Measurements from ENCODE around the gene RABGAP1L. TPM values are rescaled to one million over a fixed set of nuclear protein-coding genes. Genes with fewer than 3 reads are reported as not detected.

RABGAP1L gene
- total and polyA plus RNA-seq, 2 of the 4 experiments (the other 2 are of a cell fraction) = 7.9 to 26.7 TPM

DNA sequence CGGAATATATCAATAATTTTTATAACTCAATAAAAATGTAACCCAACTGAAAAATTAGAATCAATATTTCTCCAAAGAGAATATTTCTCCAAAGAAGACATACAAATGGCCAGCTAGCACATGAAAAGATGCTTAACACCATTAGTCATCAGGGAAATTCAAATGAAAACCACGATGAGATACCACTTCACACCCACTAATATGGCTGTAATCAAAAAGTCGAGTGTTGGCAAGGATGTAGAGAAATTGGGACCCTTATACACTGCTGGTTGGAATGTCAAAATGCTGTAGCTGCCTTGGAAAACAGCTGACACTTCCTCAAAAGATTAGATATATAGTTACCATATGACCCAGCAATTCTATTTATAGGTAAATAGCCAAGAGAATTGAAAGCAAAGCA is 421.5 kb downstream of the RABGAP1L start:
- Histone ChIP-seq H2BK20ac (ENCODE audit: low read depth, low read length) (no peak overlapping the region), H2BK5ac (ENCODE audit: low read depth, low read length, poor library complexity, severe bottlenecking) (no peak overlapping the region), H3K27ac (ENCODE audit: insufficient read depth, low read length) (no peak overlapping the region), H4K8ac (ENCODE audit: low read depth in 2 of 2, low read length in 2 of 2) (no peak overlapping the region), H3K56ac (ENCODE audit: extremely low read depth, insufficient read depth, low read length) (no peak overlapping the region), H3K18ac (ENCODE audit: low read depth, low read length) (no peak overlapping the region), H2AK9ac (replicated peaks; ENCODE audit: low read depth, low read length, poor library complexity) (no peak overlapping the region), H3K4me3 (ENCODE audit: insufficient read depth, low read depth, low read length) (no peak overlapping the region), H3K14ac (replicated peaks; ENCODE audit: low read depth, low read length) (no peak overlapping the region), H4K5ac (ENCODE audit: low read depth, low read length) (no peak overlapping the region), H3K23ac (ENCODE audit: low read depth, low read length) (no peak overlapping the region), H3K36me3 (ENCODE audit: control insufficient read depth, insufficient read depth, low read length) (no peaks in the 10 kb centered on the region), H3K27me3 (ENCODE audit: control insufficient read depth, insufficient read depth, low read length) (no peaks in the 10 kb centered on the region), H2AK5ac (ENCODE audit: low read depth, low read length) (no peak overlapping the region), H4K91ac (ENCODE audit: insufficient read depth, low read depth, low read length) (no peak overlapping the region), H3K79me1 (ENCODE audit: low read depth in 1 of 2, low read length in 2 of 2) (no peaks in the 10 kb centered on the region; a peak in 1 of 4 replicates), H4K20me1 (ENCODE audit: insufficient read depth, low read length) (no peaks in the 10 kb centered on the region), H2AFZ (replicated peaks; ENCODE audit: low read length, poor library complexity) (no peak overlapping the region), H3K4me1 (ENCODE audit: control insufficient read depth, insufficient read depth, low read length) (no peaks in the 10 kb centered on the region), H3K4me2 (ENCODE audit: low read depth, low read length) (no peak overlapping the region), H3K9me1 (ENCODE audit: insufficient read depth, low read length) (no peaks in the 10 kb centered on the region), H3K4ac (ENCODE audit: low read depth, low read length) (no peak overlapping the region), H3K9me3 (ENCODE audit: control insufficient read depth, insufficient read depth, low read length) (no peaks in the 10 kb centered on the region), H3K9ac (ENCODE audit: low read depth, low read length) (no peak overlapping the region), H2BK120ac (ENCODE audit: low read depth, low read length) (no peak overlapping the region), H2BK15ac (ENCODE audit: low read depth, low read length) (no peak overlapping the region)
- no CpG with 5 or more reads among the region's 3 CpGs for WGBS, 2 experiments (ENCODE audit: extremely low coverage in 2 of 2, insufficient read length in 1 of 2)
- ATAC-seq (ENCODE audit: low read depth) = no peak
- BruUV-seq (replicated peaks) = no TSS peak
- in situ Hi-C loops (cut with MboI; ENCODE audit: low sequenced_read_pairs) (no loop called here), dilution Hi-C loops (cut with HindIII; ENCODE audit: low sequenced_read_pairs, unreplicated experiment) (no loop called here), intact Hi-C loops (cut with micrococcal nuclease) (no loop called here)
- DNase-seq = no peak
- TF ChIP-seq MAFK (IDR thresholded peaks at IDR 0.05; ENCODE audit: low read depth, low read length) (no peak), BHLHE40 (IDR thresholded peaks at IDR 0.05; ENCODE audit: low read depth, low read length) (no peak), CHD1 (IDR thresholded peaks at IDR 0.05; ENCODE audit: low read depth, low read length) (no peak), NFE2L2 (IDR thresholded peaks at IDR 0.05; ENCODE audit: low read depth, low read length) (no peak), SMC3 (IDR thresholded peaks at IDR 0.05; ENCODE audit: low read depth, low read length) (no peak), RCOR1 (IDR thresholded peaks at IDR 0.05; ENCODE audit: insufficient replicate concordance, low read length) (no peak), MAZ (IDR thresholded peaks at IDR 0.05; ENCODE audit: borderline replicate concordance, low read depth, low read length) (no peak), CEBPB (IDR thresholded peaks at IDR 0.05; ENCODE audit: low read depth, low read length) (no peak), MXI1 (IDR thresholded peaks at IDR 0.05; ENCODE audit: borderline replicate concordance, low read depth, low read length) (no peak), FOS (IDR thresholded peaks at IDR 0.05; ENCODE audit: low read depth, low read length) (no peak), RAD21 (IDR thresholded peaks at IDR 0.05; ENCODE audit: low read length) (no peak), POLR2A (IDR thresholded peaks at IDR 0.05; ENCODE audit: low read depth, low read length) (no peak)
- TF ChIP-seq, protein P1, sequence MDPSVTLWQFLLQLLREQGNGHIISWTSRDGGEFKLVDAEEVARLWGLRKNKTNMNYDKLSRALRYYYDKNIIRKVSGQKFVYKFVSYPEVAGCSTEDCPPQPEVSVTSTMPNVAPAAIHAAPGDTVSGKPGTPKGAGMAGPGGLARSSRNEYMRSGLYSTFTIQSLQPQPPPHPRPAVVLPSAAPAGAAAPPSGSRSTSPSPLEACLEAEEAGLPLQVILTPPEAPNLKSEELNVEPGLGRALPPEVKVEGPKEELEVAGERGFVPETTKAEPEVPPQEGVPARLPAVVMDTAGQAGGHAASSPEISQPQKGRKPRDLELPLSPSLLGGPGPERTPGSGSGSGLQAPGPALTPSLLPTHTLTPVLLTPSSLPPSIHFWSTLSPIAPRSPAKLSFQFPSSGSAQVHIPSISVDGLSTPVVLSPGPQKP (IDR thresholded peaks at IDR 0.05; ENCODE audit: borderline replicate concordance, low read depth, low read length) = no peak
- TF ChIP-seq, protein P2, sequence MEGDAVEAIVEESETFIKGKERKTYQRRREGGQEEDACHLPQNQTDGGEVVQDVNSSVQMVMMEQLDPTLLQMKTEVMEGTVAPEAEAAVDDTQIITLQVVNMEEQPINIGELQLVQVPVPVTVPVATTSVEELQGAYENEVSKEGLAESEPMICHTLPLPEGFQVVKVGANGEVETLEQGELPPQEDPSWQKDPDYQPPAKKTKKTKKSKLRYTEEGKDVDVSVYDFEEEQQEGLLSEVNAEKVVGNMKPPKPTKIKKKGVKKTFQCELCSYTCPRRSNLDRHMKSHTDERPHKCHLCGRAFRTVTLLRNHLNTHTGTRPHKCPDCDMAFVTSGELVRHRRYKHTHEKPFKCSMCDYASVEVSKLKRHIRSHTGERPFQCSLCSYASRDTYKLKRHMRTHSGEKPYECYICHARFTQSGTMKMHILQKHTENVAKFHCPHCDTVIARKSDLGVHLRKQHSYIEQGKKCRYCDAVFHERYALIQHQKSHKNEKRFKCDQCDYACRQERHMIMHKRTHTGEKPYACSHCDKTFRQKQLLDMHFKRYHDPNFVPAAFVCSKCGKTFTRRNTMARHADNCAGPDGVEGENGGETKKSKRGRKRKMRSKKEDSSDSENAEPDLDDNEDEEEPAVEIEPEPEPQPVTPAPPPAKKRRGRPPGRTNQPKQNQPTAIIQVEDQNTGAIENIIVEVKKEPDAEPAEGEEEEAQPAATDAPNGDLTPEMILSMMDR (conservative IDR thresholded peaks at IDR 0.05; ENCODE audit: low read depth, low read length) = no peak
- TF ChIP-seq, protein P3, sequence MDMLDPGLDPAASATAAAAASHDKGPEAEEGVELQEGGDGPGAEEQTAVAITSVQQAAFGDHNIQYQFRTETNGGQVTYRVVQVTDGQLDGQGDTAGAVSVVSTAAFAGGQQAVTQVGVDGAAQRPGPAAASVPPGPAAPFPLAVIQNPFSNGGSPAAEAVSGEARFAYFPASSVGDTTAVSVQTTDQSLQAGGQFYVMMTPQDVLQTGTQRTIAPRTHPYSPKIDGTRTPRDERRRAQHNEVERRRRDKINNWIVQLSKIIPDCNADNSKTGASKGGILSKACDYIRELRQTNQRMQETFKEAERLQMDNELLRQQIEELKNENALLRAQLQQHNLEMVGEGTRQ (IDR thresholded peaks at IDR 0.05; ENCODE audit: low read depth, low read length) = no peak
- ChIA-PET POLR2A (ENCODE audit: unreplicated experiment) (no interaction called here), CTCF (interaction anchor here (0.7 kb wide), 1 partner anchor 297 kb away, joined by 3 read pairs; no protein-coding TSS in a partner anchor)
